Measurements from ENCODE around the gene FAXDC2. TPM values are rescaled to one million over a fixed set of nuclear protein-coding genes. Genes with fewer than 3 reads are reported as not detected.

The FAXDC2 gene
- total and polyA plus RNA-seq, 9 of the 15 experiments (the other 6 are each of a cell fraction or from before 2014, with no cell fraction given) = 2.4 to 30.0 (median 9.9) TPM

DNA sequence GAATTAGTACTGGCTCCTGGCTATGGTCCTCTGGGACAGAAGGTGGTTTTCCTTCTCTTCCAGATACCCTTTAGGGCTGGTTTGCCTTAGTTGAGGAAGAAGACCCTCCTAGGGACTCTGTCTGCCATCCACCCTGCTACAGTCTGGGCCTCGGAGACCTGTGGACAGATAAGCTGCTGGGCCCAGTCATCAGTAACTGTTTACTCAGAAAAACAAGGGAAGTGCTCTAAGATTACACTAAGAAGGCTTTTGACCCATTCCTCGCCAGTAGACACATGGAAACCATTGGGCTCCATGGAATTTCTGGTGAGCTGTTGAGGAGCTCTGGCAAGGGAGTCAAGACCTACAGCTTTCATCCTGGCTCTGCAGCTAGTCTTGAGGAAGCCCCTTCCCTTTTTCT lies 64.0 kb downstream of the FAXDC2 start (continued):
- TF ChIP-seq, protein P1, sequence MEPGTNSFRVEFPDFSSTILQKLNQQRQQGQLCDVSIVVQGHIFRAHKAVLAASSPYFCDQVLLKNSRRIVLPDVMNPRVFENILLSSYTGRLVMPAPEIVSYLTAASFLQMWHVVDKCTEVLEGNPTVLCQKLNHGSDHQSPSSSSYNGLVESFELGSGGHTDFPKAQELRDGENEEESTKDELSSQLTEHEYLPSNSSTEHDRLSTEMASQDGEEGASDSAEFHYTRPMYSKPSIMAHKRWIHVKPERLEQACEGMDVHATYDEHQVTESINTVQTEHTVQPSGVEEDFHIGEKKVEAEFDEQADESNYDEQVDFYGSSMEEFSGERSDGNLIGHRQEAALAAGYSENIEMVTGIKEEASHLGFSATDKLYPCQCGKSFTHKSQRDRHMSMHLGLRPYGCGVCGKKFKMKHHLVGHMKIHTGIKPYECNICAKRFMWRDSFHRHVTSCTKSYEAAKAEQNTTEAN (CRISPR knock-in tag; IDR thresholded peaks at IDR 0.05) = no peak
- no peak for TF ChIP-seq CREBBP (IDR thresholded peaks at IDR 0.05; ENCODE audit: low read depth, low read length)
- TF ChIP-seq ZFPM2 (CRISPR knock-in tag; IDR thresholded peaks at IDR 0.05) = no peak
- TF ChIP-seq, protein P2, sequence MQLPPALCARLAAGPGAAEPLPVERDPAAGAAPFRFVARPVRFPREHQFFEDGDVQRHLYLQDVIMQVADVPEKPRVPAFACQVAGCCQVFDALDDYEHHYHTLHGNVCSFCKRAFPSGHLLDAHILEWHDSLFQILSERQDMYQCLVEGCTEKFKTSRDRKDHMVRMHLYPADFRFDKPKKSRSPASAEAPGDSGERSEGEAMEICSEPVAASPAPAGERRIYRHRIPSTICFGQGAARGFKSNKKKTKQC (CRISPR knock-in tag; IDR thresholded peaks at IDR 0.05) = no peak
- TF ChIP-seq TBL1XR1 (IDR thresholded peaks at IDR 0.05; ENCODE audit: low read length in 2 of 2) = no peak
- TF ChIP-seq, protein P3, sequence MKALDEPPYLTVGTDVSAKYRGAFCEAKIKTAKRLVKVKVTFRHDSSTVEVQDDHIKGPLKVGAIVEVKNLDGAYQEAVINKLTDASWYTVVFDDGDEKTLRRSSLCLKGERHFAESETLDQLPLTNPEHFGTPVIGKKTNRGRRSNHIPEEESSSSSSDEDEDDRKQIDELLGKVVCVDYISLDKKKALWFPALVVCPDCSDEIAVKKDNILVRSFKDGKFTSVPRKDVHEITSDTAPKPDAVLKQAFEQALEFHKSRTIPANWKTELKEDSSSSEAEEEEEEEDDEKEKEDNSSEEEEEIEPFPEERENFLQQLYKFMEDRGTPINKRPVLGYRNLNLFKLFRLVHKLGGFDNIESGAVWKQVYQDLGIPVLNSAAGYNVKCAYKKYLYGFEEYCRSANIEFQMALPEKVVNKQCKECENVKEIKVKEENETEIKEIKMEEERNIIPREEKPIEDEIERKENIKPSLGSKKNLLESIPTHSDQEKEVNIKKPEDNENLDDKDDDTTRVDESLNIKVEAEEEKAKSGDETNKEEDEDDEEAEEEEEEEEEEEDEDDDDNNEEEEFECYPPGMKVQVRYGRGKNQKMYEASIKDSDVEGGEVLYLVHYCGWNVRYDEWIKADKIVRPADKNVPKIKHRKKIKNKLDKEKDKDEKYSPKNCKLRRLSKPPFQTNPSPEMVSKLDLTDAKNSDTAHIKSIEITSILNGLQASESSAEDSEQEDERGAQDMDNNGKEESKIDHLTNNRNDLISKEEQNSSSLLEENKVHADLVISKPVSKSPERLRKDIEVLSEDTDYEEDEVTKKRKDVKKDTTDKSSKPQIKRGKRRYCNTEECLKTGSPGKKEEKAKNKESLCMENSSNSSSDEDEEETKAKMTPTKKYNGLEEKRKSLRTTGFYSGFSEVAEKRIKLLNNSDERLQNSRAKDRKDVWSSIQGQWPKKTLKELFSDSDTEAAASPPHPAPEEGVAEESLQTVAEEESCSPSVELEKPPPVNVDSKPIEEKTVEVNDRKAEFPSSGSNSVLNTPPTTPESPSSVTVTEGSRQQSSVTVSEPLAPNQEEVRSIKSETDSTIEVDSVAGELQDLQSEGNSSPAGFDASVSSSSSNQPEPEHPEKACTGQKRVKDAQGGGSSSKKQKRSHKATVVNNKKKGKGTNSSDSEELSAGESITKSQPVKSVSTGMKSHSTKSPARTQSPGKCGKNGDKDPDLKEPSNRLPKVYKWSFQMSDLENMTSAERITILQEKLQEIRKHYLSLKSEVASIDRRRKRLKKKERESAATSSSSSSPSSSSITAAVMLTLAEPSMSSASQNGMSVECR (CRISPR knock-in tag; IDR thresholded peaks at IDR 0.05) = no peak
- peak; percentile 36; the same call in 1 of the 2 replicates for TF ChIP-seq EP300 (IDR thresholded peaks at IDR 0.05; ENCODE audit: low read length)
- no peak for TF ChIP-seq RHOXF2B (CRISPR knock-in tag; conservative IDR thresholded peaks at IDR 0.05)
- no peak for TF ChIP-seq BACH1 (tag; IDR thresholded peaks at IDR 0.05)
- TF ChIP-seq RFX5 (IDR thresholded peaks at IDR 0.05; ENCODE audit: low read depth, low read length) = peak; percentile 68; the same call in 1 of the 2 replicates
- TF ChIP-seq DIDO1 (tag; IDR thresholded peaks at IDR 0.05; ENCODE audit: low read depth) = no peak
- no peak for TF ChIP-seq ZNF174 (CRISPR knock-in tag; IDR thresholded peaks at IDR 0.05)
- TF ChIP-seq, protein P4, sequence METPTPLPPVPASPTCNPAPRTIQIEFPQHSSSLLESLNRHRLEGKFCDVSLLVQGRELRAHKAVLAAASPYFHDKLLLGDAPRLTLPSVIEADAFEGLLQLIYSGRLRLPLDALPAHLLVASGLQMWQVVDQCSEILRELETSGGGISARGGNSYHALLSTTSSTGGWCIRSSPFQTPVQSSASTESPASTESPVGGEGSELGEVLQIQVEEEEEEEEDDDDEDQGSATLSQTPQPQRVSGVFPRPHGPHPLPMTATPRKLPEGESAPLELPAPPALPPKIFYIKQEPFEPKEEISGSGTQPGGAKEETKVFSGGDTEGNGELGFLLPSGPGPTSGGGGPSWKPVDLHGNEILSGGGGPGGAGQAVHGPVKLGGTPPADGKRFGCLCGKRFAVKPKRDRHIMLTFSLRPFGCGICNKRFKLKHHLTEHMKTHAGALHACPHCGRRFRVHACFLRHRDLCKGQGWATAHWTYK (CRISPR knock-in tag; IDR thresholded peaks at IDR 0.05) = no peak
- TF ChIP-seq DPF2 (IDR thresholded peaks at IDR 0.05) = peak; percentile 46; the same call in 1 of the 2 replicates
- no peak for TF ChIP-seq ZC3H4 (CRISPR knock-in tag; IDR thresholded peaks at IDR 0.05; ENCODE audit: borderline replicate concordance)
- no peak for TF ChIP-seq MEF2D (tag; conservative IDR thresholded peaks at IDR 0.05; ENCODE audit: low read depth)
- no peak for TF ChIP-seq NCOA6 (IDR thresholded peaks at IDR 0.05)
- TF ChIP-seq, protein P5, sequence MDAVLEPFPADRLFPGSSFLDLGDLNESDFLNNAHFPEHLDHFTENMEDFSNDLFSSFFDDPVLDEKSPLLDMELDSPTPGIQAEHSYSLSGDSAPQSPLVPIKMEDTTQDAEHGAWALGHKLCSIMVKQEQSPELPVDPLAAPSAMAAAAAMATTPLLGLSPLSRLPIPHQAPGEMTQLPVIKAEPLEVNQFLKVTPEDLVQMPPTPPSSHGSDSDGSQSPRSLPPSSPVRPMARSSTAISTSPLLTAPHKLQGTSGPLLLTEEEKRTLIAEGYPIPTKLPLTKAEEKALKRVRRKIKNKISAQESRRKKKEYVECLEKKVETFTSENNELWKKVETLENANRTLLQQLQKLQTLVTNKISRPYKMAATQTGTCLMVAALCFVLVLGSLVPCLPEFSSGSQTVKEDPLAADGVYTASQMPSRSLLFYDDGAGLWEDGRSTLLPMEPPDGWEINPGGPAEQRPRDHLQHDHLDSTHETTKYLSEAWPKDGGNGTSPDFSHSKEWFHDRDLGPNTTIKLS (IDR thresholded peaks at IDR 0.05; ENCODE audit: borderline replicate concordance, low read depth) = no peak
- TF ChIP-seq, protein P6, sequence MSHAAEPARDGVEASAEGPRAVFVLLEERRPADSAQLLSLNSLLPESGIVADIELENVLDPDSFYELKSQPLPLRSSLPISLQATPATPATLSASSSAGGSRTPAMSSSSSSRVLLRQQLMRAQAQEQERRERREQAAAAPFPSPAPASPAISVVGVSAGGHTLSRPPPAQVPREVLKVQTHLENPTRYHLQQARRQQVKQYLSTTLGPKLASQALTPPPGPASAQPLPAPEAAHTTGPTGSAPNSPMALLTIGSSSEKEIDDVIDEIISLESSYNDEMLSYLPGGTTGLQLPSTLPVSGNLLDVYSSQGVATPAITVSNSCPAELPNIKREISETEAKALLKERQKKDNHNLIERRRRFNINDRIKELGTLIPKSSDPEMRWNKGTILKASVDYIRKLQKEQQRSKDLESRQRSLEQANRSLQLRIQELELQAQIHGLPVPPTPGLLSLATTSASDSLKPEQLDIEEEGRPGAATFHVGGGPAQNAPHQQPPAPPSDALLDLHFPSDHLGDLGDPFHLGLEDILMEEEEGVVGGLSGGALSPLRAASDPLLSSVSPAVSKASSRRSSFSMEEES (CRISPR knock-in tag; IDR thresholded peaks at IDR 0.05) = no peak
- no peak for TF ChIP-seq CEBPB (tag; IDR thresholded peaks at IDR 0.05)

Data from K562 (cell line).